ENCODE data around the gene FIBIN.

- TF ChIP-seq EZH2 (IDR thresholded peaks at IDR 0.05; ENCODE audit: borderline replicate concordance, low read length) = no peak
- TF ChIP-seq CTCF (conservative IDR thresholded peaks at IDR 0.05 in 1 of 2, IDR thresholded peaks at IDR 0.05 in 1 of 2; ENCODE audit: extremely low read depth in 1 of 2, insufficient read depth in 1 of 2, low read depth in 1 of 2, low read length in 2 of 2) = no peak
These were observed 36.1 kb downstream of the FIBIN start for GRCh38 chr11:27029966-27030365.

Measured in mammary epithelial cell (primary cell).